Measurements from ENCODE around the gene GAL3ST3. TPM values are rescaled to one million over a fixed set of nuclear protein-coding genes. Genes with fewer than 3 reads are reported as not detected.
"Not testable (repeated sequence)": the region's sequence is repeated elsewhere in the genome, so short reads cannot be mapped to it uniquely, and the experiment has no call there.

GAL3ST3 gene
- polyA plus RNA-seq, 1 experiment: not detected

DNA sequence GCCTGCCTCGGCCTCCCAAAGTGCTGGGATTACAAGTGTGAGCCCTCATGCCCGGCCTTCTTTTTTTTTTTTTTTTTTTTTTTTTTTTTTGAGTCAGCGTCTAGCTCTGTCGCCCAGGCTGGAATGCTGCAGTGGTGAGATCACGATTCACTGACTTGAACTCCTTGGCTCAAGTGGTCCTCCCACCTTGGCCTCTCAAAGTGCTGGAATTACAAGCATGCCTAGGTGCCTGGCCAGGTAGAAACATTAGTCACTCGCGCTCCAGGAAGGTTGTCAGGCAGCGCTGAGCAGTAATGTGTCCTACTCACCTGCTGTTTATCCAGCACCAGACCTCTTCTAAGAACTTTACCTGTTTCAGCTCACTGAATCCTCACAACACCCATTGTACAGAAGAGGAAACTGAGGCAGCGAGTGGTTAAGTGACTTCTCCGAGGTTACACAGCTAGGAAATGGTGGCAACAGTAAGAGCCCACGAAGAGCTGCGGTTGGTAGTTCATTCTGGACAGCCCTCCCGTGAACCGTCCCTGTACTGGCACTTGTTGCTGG is 37.6 kb downstream of the GAL3ST3 start:
- TF ChIP-seq, protein P1, sequence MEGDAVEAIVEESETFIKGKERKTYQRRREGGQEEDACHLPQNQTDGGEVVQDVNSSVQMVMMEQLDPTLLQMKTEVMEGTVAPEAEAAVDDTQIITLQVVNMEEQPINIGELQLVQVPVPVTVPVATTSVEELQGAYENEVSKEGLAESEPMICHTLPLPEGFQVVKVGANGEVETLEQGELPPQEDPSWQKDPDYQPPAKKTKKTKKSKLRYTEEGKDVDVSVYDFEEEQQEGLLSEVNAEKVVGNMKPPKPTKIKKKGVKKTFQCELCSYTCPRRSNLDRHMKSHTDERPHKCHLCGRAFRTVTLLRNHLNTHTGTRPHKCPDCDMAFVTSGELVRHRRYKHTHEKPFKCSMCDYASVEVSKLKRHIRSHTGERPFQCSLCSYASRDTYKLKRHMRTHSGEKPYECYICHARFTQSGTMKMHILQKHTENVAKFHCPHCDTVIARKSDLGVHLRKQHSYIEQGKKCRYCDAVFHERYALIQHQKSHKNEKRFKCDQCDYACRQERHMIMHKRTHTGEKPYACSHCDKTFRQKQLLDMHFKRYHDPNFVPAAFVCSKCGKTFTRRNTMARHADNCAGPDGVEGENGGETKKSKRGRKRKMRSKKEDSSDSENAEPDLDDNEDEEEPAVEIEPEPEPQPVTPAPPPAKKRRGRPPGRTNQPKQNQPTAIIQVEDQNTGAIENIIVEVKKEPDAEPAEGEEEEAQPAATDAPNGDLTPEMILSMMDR (IDR thresholded peaks at IDR 0.05; ENCODE audit: insufficient read depth, low read depth, low read length): no peak
- ChIA-PET CTCF (interaction anchor here (1.1 to 7.7 kb wide), 3 partner anchors 12 to 127 kb away, joined by 4 to 48 read pairs (median 4); no protein-coding TSS in a partner anchor), POLR2A (interaction anchor here (0.6 to 1.0 kb wide), 2 partner anchors 11 to 278 kb away, joined by 5 to 12 read pairs; partner anchors contain the start of gene YIF1A)
- Histone ChIP-seq H3K4me3 (ENCODE audit: low read depth, low read length) (no peak overlapping the region), H3K36me3 (ENCODE audit: control insufficient read depth, insufficient read depth, low read length) (0 out of 2 replicates have a peak, but pooled peaks cover under 1% of the 10 kb centered on the region), H3K27me3 (ENCODE audit: control insufficient read depth, insufficient read depth, low read length) (no peaks in the 10 kb centered on the region)
- no peak for DNase-seq (ENCODE audit: low read depth)

DNA sequence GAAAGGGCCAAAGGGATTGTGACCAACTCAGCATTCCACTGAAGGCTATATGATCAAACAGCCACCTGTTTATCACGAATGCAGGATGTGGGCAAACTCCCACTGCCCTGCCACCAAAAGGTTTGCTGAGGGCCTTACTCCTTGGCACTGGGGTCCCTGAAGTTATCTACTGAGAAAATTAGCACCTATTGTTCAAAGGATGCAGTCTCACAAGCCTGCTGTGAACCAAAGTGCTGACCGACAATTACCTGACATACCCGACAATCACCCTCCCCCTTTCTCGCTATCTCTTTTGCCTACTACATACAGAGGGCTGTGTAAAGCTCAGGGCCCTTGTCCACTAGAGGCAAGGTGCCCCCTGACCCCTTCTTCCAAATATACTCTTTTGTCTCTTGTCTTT is 38.9 kb downstream of the GAL3ST3 start:
- CTCF ChIA-PET: interaction anchor here (1.5 to 7.7 kb wide), 2 partner anchors 13 to 36 kb away, joined by 3 to 48 read pairs; no protein-coding TSS in a partner anchor
- not testable (repeated sequence) for H3K27me3 ChIP-seq (ENCODE audit: control insufficient read depth, insufficient read depth, low read length); H3K4me3 ChIP-seq (ENCODE audit: low read depth, low read length); DNase-seq (ENCODE audit: low read depth); H3K36me3 ChIP-seq (ENCODE audit: control insufficient read depth, insufficient read depth, low read length)
- POLR2A ChIA-PET: interaction anchor here (0.7 kb wide), 1 partner anchor 120 kb away, joined by 3 read pairs; the partner anchor contains the start of gene CCDC85B

DNA sequence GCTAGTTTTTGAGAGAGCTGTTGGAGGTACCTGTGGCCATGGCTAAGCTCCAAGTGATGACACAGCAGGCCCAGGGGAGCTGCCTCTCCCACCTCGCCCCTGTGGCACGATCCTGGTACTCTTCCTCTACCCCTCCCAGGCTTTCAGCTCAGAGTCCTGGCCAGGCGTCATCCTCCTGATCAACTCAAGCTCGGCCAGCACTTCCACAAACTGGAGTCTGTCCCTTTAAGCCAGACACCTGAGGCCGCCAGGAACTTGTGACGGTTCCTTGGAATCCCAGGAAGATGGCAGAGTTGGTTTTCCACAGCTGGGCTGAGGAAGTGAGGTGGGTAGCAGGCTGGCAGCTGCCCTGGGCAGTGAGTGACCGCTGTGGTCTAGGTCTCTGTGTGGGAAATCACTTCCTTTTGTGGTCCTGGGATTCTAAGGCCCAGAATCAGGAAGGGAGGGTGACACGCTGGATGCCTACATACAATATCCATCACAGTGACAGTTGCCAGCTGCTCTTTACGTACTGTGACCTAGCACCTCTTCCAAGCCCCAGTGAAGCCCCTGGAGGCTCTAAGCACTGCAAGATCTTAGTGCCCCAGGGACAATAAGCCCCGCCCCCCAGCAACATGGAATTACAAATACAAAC is 40.4 kb downstream of the GAL3ST3 start:
- Histone ChIP-seq H3K4me3 (ENCODE audit: low read depth, low read length) (no peak overlapping the region), H3K36me3 (ENCODE audit: control insufficient read depth, insufficient read depth, low read length) (peaks cover 12% of the 10 kb centered on the region), H3K27me3 (ENCODE audit: control insufficient read depth, insufficient read depth, low read length) (no peaks in the 10 kb centered on the region)
- CTCF ChIA-PET: interaction anchor here (1.5 to 7.7 kb wide), 3 partner anchors 14 to 37 kb away, joined by 3 to 48 read pairs (median 6); no protein-coding TSS in a partner anchor
- POLR2A ChIA-PET: interaction anchor here (1.1 kb wide), 1 partner anchor 12 kb away, joined by 18 read pairs; no protein-coding TSS in a partner anchor
- TF ChIP-seq, protein P1 (IDR thresholded peaks at IDR 0.05; ENCODE audit: insufficient read depth, low read depth, low read length): no peak
- DNase-seq (ENCODE audit: low read depth): no peak

DNA sequence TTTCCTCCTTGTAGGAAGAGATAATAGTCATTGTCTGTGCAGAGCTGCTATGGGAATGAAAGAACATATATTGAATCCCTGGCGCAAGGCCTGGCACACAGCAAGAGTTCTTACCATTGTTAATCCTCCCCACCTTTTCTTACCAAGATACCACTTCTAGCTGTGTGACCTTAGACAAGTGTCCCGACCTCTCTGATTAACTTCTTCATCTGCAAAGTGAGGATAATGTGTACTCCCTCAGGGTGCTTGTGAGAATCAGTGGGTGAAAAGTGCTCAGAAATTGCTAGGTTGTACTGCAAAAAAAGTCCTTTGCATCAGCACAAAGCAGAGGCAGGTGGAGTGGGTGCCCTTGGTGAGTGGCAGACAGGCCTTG is 40.9 kb downstream of the GAL3ST3 start:
- TF ChIP-seq, protein P1 (IDR thresholded peaks at IDR 0.05; ENCODE audit: insufficient read depth, low read depth, low read length): no peak
- DNase-seq (ENCODE audit: low read depth): no peak
- peaks cover 14% of the 10 kb centered on the region for H3K36me3 ChIP-seq (ENCODE audit: control insufficient read depth, insufficient read depth, low read length)
- POLR2A ChIA-PET: interaction anchor here (1.1 kb wide), 1 partner anchor 13 kb away, joined by 18 read pairs; no protein-coding TSS in a partner anchor
- CTCF ChIA-PET: interaction anchor here (0.8 to 7.7 kb wide), 3 partner anchors 15 to 297 kb away, joined by 4 to 48 read pairs (median 6); no protein-coding TSS in a partner anchor
- H3K4me3 ChIP-seq (ENCODE audit: low read depth, low read length): no peak overlapping the region
- no peaks in the 10 kb centered on the region for H3K27me3 ChIP-seq (ENCODE audit: control insufficient read depth, insufficient read depth, low read length)

DNA sequence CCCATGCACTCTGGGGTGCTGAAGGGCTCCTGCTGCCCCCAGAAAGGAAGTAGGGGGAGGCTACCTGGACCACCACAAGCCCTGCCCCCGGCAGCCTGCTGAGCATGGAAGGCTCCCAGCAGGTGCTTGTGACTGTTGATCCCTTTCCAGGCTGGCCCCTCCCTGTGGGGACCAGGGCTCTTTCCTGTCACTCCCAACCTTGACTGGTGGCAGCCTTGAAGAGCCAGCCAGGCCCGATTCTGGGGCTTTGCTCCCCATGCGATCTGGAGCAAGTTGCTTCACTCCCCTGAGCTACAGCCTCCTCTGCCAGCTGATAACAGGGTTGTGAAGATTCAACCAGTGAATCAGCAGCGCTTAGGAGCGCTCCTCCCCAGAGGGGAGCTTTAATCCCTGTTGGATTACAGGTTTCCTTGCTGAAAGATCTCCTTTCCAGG is 41.7 kb downstream of the GAL3ST3 start:
- DNase-seq (ENCODE audit: low read depth): no peak
- POLR2A ChIA-PET: no interaction called here
- TF ChIP-seq, protein P1 (IDR thresholded peaks at IDR 0.05; ENCODE audit: insufficient read depth, low read depth, low read length): no peak

More for the DNA sequence above, 41.7 kb downstream of the GAL3ST3 start:
- H3K27me3 ChIP-seq (ENCODE audit: control insufficient read depth, insufficient read depth, low read length): no peaks in the 10 kb centered on the region
- no peak overlapping the region for H3K4me3 ChIP-seq (ENCODE audit: low read depth, low read length)
- peaks cover 14% of the 10 kb centered on the region for H3K36me3 ChIP-seq (ENCODE audit: control insufficient read depth, insufficient read depth, low read length)
- CTCF ChIA-PET: interaction anchor here (0.8 to 7.7 kb wide), 3 partner anchors 16 to 296 kb away, joined by 3 to 48 read pairs (median 4); no protein-coding TSS in a partner anchor

Measured in BJ (cell line).